Measurements from ENCODE around the gene TRIAP1. TPM values are rescaled to one million over a fixed set of nuclear protein-coding genes. Genes with fewer than 3 reads are reported as not detected.

TRIAP1 gene
- total and polyA plus RNA-seq, 2 donors (not counting 3 experiments of a cell fraction or from before 2014, with no cell fraction given), result 26.1 to 46.0 TPM

- Histone ChIP-seq H3K4me2 (ENCODE audit: insufficient read depth, low read length) (no peak overlapping the region), H3K9me1 (replicated peaks; ENCODE audit: control insufficient read depth, extremely low read depth, insufficient read depth, low read length) (no peaks in the 10 kb centered on the region), H3K9me3 (replicated peaks; ENCODE audit: control insufficient read depth, insufficient read depth, low read length) (no peaks in the 10 kb centered on the region), H3K27ac (ENCODE audit: insufficient read depth, low read depth, low read length) (no peak overlapping the region), H4K20me1 (replicated peaks; ENCODE audit: control insufficient read depth, extremely low read depth, insufficient read depth, low read length) (no peaks in the 10 kb centered on the region), H3K4me3 (replicated peaks in 1 of 3; ENCODE audit: insufficient read depth in 1 of 3, low read depth in 1 of 3, low read length in 3 of 3) (no peak overlapping the region), H3K4me1 (ENCODE audit: control insufficient read depth, extremely low read depth, insufficient read depth, low read length) (no peaks in the 10 kb centered on the region), H2AFZ (ENCODE audit: low read depth, low read length) (no peak overlapping the region), H3K79me2 (ENCODE audit: control insufficient read depth, insufficient read depth, low read length) (no peaks in the 10 kb centered on the region), H3K9ac (replicated peaks; ENCODE audit: extremely low read depth, insufficient read depth, low read length) (no peak overlapping the region), H3K36me3 (ENCODE audit: control insufficient read depth in 2 of 2, extremely low read depth in 1 of 2, insufficient read depth in 2 of 2, low read length in 2 of 2) (no peaks in the 10 kb centered on the region), H3K27me3 (ENCODE audit: control insufficient read depth in 2 of 2, insufficient read depth in 2 of 2, low read length in 2 of 2) (peaks cover 0 to 5% of the 10 kb centered on the region in 2 experiments)
- ChIA-PET CTCF (no interaction called here), POLR2A (no interaction called here)
- no TSS peak for BruUV-seq (replicated peaks)
- FAIRE-seq (no peak), DNase-seq (ENCODE audit: low read depth, low spot score) (no peak)
- dilution Hi-C loops (cut with MboI; ENCODE audit: extremely low pct_ligation_motif_present, low sequenced_read_pairs), result no loop called here
- intact Hi-C loops (cut with micrococcal nuclease), result no loop called here
- TF ChIP-seq EZH2 (IDR thresholded peaks at IDR 0.05; ENCODE audit: borderline replicate concordance, low read depth, low read length, severe bottlenecking) (no peak), POLR2AphosphoS5 (IDR thresholded peaks at IDR 0.05; ENCODE audit: insufficient read depth, low read depth, low read length) (no peak), POLR2A (IDR thresholded peaks at IDR 0.05; ENCODE audit: low read depth, low read length) (no peak), JUN (IDR thresholded peaks at IDR 0.05; ENCODE audit: borderline replicate concordance, insufficient read depth, insufficient read length, low read depth) (no peak)
- TF ChIP-seq, protein P1, sequence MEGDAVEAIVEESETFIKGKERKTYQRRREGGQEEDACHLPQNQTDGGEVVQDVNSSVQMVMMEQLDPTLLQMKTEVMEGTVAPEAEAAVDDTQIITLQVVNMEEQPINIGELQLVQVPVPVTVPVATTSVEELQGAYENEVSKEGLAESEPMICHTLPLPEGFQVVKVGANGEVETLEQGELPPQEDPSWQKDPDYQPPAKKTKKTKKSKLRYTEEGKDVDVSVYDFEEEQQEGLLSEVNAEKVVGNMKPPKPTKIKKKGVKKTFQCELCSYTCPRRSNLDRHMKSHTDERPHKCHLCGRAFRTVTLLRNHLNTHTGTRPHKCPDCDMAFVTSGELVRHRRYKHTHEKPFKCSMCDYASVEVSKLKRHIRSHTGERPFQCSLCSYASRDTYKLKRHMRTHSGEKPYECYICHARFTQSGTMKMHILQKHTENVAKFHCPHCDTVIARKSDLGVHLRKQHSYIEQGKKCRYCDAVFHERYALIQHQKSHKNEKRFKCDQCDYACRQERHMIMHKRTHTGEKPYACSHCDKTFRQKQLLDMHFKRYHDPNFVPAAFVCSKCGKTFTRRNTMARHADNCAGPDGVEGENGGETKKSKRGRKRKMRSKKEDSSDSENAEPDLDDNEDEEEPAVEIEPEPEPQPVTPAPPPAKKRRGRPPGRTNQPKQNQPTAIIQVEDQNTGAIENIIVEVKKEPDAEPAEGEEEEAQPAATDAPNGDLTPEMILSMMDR (IDR thresholded peaks at IDR 0.05; ENCODE audit: extremely low read depth in 1 of 2, insufficient read depth in 1 of 2, low read depth in 1 of 2, low read length in 2 of 2), result no peak
Measured at GRCh38 chr12:120404271-120404670, 41.9 kb downstream of the TRIAP1 start.

DNA sequence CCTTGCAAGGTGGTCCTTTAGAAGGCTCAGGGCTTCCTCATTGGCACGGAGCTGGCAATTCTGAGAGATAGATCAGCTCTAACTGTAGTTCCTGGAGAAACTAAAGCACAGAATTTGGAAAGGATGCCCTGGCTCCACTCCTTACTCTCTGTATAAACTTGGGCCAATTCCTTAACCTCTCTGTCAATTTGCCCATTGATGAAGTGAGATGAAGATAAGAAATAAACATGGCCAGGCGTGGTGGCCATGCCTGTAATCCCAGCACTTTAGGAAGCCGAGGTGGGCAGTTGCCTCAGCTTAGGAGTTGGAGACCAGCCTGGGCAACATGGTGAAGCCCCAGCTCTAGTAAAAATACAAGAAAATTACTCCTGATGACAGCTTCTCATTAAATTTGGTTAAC is 42.3 kb downstream of the TRIAP1 start:
- Histone ChIP-seq H3K9me1 (replicated peaks; ENCODE audit: control insufficient read depth, extremely low read depth, insufficient read depth, low read length) (no peaks in the 10 kb centered on the region), H3K36me3 (ENCODE audit: control insufficient read depth in 2 of 2, extremely low read depth in 1 of 2, insufficient read depth in 2 of 2, low read length in 2 of 2) (no peaks in the 10 kb centered on the region), H2AFZ (ENCODE audit: low read depth, low read length) (no peak overlapping the region), H3K27me3 (ENCODE audit: control insufficient read depth in 2 of 2, insufficient read depth in 2 of 2, low read length in 2 of 2) (peaks cover 0 to 5% of the 10 kb centered on the region in 2 experiments), H3K79me2 (ENCODE audit: control insufficient read depth, insufficient read depth, low read length) (no peaks in the 10 kb centered on the region), H3K4me3 (replicated peaks in 1 of 3; ENCODE audit: insufficient read depth in 1 of 3, low read depth in 1 of 3, low read length in 3 of 3) (no peak overlapping the region), H3K27ac (ENCODE audit: insufficient read depth, low read depth, low read length) (no peak overlapping the region), H3K4me2 (ENCODE audit: insufficient read depth, low read length) (no peak overlapping the region), H3K4me1 (ENCODE audit: control insufficient read depth, extremely low read depth, insufficient read depth, low read length) (no peaks in the 10 kb centered on the region), H3K9ac (replicated peaks; ENCODE audit: extremely low read depth, insufficient read depth, low read length) (no peak overlapping the region), H4K20me1 (replicated peaks; ENCODE audit: control insufficient read depth, extremely low read depth, insufficient read depth, low read length) (no peaks in the 10 kb centered on the region), H3K9me3 (replicated peaks; ENCODE audit: control insufficient read depth, insufficient read depth, low read length) (no peaks in the 10 kb centered on the region)
- dilution Hi-C loops (cut with MboI; ENCODE audit: extremely low pct_ligation_motif_present, low sequenced_read_pairs), result no loop called here
- no TSS peak for BruUV-seq (replicated peaks)
- ChIA-PET CTCF (interaction anchor here (0.8 kb wide), 1 partner anchor 106 kb away, joined by 3 read pairs; no protein-coding TSS in a partner anchor), POLR2A (no interaction called here)
- DNase-seq (ENCODE audit: low read depth, low spot score) (no peak), FAIRE-seq (no peak)
- TF ChIP-seq MYC (IDR thresholded peaks at IDR 0.05; ENCODE audit: low read depth, low read length) (no peak), POLR2AphosphoS5 (IDR thresholded peaks at IDR 0.05; ENCODE audit: insufficient read depth, low read depth, low read length) (no peak), FOS (IDR thresholded peaks at IDR 0.05; ENCODE audit: borderline replicate concordance, insufficient read depth, low read length) (no peak), POLR2A (IDR thresholded peaks at IDR 0.05; ENCODE audit: low read depth, low read length) (no peak), EZH2 (IDR thresholded peaks at IDR 0.05; ENCODE audit: borderline replicate concordance, low read depth, low read length, severe bottlenecking) (no peak), JUN (IDR thresholded peaks at IDR 0.05; ENCODE audit: borderline replicate concordance, insufficient read depth, insufficient read length, low read depth) (no peak), GATA2 (IDR thresholded peaks at IDR 0.05; ENCODE audit: insufficient read depth, insufficient read length, low read depth, low read length) (no peak)
- TF ChIP-seq, protein P1 (IDR thresholded peaks at IDR 0.05; ENCODE audit: extremely low read depth in 1 of 2, insufficient read depth in 1 of 2, low read depth in 1 of 2, low read length in 2 of 2), result no peak
- TF ChIP-seq, protein P2, sequence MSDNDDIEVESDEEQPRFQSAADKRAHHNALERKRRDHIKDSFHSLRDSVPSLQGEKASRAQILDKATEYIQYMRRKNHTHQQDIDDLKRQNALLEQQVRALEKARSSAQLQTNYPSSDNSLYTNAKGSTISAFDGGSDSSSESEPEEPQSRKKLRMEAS (IDR thresholded peaks at IDR 0.05; ENCODE audit: insufficient read depth, insufficient read length), result no peak
- intact Hi-C loops (cut with micrococcal nuclease), result no loop called here
